NCI-H146 (cell line): ENCODE data around the gene MAP2K3.
"Not testable (repeated sequence)": the region's sequence is repeated elsewhere in the genome, so short reads cannot be mapped to it uniquely, and the experiment has no call there.

Source experiments
- DNase-seq: peaks from one replicate; lab custom pipeline; 2025; lab: John Stamatoyannopoulos, UW

The MAP2K3 gene

GRCh38 chr17:21310766-21311602 lies 26.5 kb downstream of the MAP2K3 start:
- not testable (repeated sequence) for DNase-seq

DNA sequence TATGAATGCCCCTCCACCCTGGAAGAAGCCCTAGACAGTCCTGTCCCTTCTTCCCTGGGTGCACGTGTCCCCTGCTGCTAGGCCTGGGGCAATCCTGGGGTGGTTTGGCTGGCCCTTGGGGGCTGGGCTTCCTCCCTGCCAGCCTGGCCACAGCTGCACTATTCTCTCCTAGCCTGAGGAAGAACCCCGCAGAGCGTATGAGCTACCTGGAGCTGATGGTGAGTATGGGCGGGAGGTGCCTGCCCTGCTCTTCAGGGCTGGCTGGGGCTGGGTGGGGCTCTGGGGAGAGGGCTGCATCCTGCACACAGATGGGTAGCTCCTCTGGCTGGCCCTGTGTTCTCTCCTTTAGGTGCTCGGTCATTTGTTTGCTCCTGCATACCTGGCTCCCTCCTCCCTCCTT lies 28.8 kb downstream of the MAP2K3 start:
- DNase-seq, result no peak

GRCh38 chr17:21313761-21314160 lies 29.2 kb downstream of the MAP2K3 start:
- DNase-seq, result not testable (repeated sequence)

GRCh38 chr17:21314261-21314664 lies 29.8 kb downstream of the MAP2K3 start:
- DNase-seq, result not testable (repeated sequence)

GRCh38 chr17:21314701-21315111 lies 30.2 kb downstream of the MAP2K3 start:
- DNase-seq, result not testable (repeated sequence)

DNA sequence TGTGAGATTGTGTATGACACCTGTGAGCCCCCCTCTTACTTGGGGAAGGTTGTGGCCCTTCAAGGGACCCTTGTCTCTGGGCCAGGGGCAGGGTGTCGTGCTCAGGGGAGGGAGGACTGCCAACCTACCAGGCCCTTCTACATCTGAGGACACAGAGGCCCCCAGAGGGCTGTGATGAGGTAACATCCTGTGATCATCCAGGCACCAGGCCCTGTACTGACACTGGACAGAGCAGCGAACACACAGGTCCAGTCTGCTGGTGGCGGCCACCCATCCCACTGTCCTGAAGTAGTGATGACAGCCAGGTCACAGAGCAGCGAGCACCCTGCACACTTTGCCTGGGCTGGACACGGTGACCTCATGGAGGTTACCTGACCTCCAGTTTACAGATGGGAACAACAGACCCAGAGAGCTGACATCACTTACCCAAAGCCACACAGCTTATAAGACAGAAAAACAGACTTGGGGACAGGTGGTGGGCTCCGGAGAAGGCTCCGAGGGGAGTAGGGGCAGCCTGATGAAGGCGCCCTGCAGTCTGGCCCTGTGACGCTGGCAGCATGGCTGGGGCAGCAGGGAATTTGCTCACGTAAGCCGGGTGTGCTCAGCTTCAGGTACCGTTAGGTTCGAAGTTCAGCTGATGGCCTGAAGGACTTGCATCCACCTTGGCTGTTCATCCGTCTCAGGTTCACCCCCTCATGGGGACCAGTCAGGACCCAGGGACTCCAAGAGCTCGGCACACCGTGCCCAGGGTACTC lies 30.9 kb downstream of the MAP2K3 start:
- DNase-seq, result not testable (repeated sequence)

GRCh38 chr17:21316212-21316886 lies 31.8 kb downstream of the MAP2K3 start:
- DNase-seq, result not testable (repeated sequence)

DNA sequence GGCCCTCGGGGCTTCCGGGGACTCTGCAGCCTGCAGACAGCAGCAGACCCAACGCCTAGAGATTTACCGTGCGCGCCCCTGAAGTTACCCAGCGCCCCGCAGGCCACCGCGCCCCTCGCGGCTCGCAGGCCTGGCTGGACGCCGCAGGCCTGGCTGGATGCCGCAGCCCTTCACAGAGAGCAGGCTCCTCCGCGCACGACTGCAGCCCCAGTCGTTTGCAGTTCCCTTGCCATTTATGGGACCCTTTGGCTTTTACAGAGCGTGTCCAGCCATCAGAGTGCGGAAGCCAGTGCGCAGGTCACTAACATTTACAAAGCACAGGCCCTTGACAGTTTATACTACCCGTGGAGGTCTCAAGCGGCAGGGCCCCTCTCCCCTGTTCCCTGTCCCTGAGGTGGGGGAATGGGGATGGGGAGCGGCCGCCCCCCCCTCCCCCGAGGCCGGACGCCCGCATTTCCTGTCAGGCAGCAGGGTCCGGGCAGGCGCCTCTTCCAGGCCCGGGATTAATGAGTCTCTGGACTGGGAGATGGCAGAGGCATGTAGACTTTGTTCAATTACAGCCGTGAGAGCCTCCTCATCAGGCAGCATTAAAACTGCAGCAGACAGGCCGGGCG lies 32.5 kb downstream of the MAP2K3 start:
- DNase-seq, result peak; percentile 33

GRCh38 chr17:21317821-21318220 lies 33.3 kb downstream of the MAP2K3 start:
- DNase-seq, result not testable (repeated sequence)

- DNase-seq, result no peak
Measured at GRCh38 chr17:21318439-21318838, 33.9 kb downstream of the MAP2K3 start.

GRCh38 chr17:21318856-21319255 lies 34.3 kb downstream of the MAP2K3 start:
- DNase-seq, result not testable (repeated sequence)

DNA sequence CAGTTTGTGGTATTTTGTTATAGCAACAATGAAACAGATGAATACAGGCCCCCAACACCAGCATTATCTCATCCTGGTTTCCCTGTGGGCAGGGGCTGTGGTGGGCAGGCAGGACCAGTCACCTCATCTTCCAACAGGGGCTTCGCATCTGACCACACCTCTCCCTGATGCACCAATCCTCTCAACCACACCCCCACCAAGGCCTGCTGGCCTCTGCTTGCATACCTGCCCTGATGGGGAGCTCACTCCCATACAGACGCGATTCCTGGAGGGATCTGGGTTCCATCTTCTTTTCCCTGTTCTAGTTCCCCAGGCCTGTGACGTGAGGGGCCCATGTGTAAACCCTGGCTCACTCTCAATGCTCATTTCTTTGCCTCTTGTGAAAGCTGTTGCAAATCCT lies 34.7 kb downstream of the MAP2K3 start:
- not testable (repeated sequence) for DNase-seq

GRCh38 chr17:21319686-21320375 lies 35.3 kb downstream of the MAP2K3 start:
- DNase-seq, result not testable (repeated sequence)

- not testable (repeated sequence) for DNase-seq
Measured at GRCh38 chr17:21320430-21320829, 35.9 kb downstream of the MAP2K3 start.

DNA sequence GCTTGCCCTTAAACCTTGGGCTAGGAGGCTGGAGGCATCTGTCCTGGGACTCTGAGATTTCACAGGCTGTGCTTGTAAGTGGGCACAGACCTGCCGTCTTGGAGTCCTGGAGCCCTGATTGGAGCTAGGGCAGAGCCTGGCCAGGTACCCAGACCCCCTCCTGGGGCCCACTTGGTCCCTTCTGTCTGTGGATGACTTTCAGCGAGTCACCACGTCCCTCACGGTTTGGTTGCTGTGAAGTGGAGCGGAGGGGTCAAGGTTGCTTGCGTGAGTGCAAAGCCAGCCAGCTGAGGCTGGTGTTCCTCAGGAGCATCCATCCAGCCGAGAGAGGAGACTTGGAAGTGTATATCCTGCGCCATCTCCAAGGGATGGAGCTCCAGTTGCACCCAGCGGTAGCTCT lies 36.5 kb downstream of the MAP2K3 start:
- not testable (repeated sequence) for DNase-seq

GRCh38 chr17:21321744-21322191 lies 37.3 kb downstream of the MAP2K3 start:
- not testable (repeated sequence) for DNase-seq

GRCh38 chr17:21323257-21324111 lies 39.0 kb downstream of the MAP2K3 start:
- not testable (repeated sequence) for DNase-seq

GRCh38 chr17:21324741-21325140 lies 40.2 kb downstream of the MAP2K3 start:
- not testable (repeated sequence) for DNase-seq

DNA sequence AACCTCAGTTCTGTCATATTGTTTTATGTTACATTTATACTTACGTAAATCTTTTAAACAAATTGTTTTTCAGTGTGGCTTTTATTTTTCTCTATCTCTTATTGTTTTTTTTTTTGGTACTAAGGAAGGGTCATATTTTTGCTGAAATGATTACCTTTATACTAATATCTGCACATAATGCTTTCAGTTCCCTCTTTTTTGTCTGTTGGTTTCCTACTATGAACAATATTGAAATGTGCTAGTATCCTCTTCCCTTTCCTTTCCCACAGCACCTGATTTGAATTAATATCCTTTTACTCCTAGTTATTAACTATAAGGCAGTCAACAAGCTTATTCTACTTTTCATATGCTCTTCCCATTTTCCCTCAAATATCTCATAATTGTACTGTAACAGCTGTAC lies 43.4 kb downstream of the MAP2K3 start:
- not testable (repeated sequence) for DNase-seq

- DNase-seq, result not testable (repeated sequence)
Measured at GRCh38 chr17:21328778-21329177, 44.3 kb downstream of the MAP2K3 start.
